HepG2 (cell line): ENCODE data around the gene BCCIP. TPM values are rescaled to one million over a fixed set of nuclear protein-coding genes. Genes with fewer than 3 reads are reported as not detected.

Experiments
- CREB1 ChIP-seq, 2 experiments: fragments of 450-650 bp in 1 of 2; IDR thresholded peaks; 2 replicates each; pipeline ENCODE4 v1.6.1; 2016 to 2017; ENCODE audit warnings: control low read depth in 1 of 2, mild to moderate bottlenecking in 1 of 2, missing compliant biosample characterization in 1 of 2, missing genetic modification characterization in 1 of 2
- E2F2 ChIP-seq: sonication (generic); formaldehyde crosslinking; IDR thresholded peaks from 2 replicates; pipeline ENCODE4 v1.4.0; 2020; ENCODE audit warnings: missing genetic modification reagents, borderline replicate concordance
- ELF1 ChIP-seq: sonication (generic); formaldehyde crosslinking; IDR thresholded peaks from 2 replicates; pipeline ENCODE4 v1.4.0; 2020; ENCODE audit warnings: missing genetic modification reagents
- FOXK2 ChIP-seq: fragments of 450-650 bp; IDR thresholded peaks from 2 replicates; pipeline ENCODE4 v1.6.1; 2016
- GATAD1 ChIP-seq: IDR thresholded peaks from 2 replicates; pipeline ENCODE4 v1.6.1; 2016; ENCODE audit warnings: missing genetic modification reagents, missing compliant biosample characterization
- HDAC1 ChIP-seq: sonication (generic); formaldehyde crosslinking; IDR thresholded peaks from 2 replicates; pipeline ENCODE4 v1.5.1; 2020; ENCODE audit warnings: mild to moderate bottlenecking, missing genetic modification reagents
- HMGA1 ChIP-seq: sonication (generic); formaldehyde crosslinking; conservative IDR thresholded peaks from 2 replicates; pipeline ENCODE4 v1.4.0; 2020; ENCODE audit warnings: missing genetic modification reagents
- HMGXB3 ChIP-seq: sonication (generic); formaldehyde crosslinking; IDR thresholded peaks from 2 replicates; pipeline ENCODE4 v1.4.0; 2020; ENCODE audit warnings: missing genetic modification reagents, borderline replicate concordance
- HNF4G ChIP-seq, 2 experiments: sonication (generic) in 1 of 2; formaldehyde crosslinking in 1 of 2; IDR thresholded peaks; 2 replicates each; pipeline versions ENCODE4 v1.4.0 to v1.6.1; 2011 to 2020; ENCODE audit warnings: borderline replicate concordance in 2 of 2, low read depth in 2 of 2, mild to moderate bottlenecking in 2 of 2, low read length in 1 of 2, missing genetic modification reagents in 1 of 2, moderate library complexity in 1 of 2
- MAF1 ChIP-seq: sonication (generic); formaldehyde crosslinking; IDR thresholded peaks from 2 replicates; pipeline ENCODE4 v1.5.0; 2020; ENCODE audit warnings: missing genetic modification reagents, borderline replicate concordance
- MEF2D ChIP-seq: sonication (generic); formaldehyde crosslinking; IDR thresholded peaks from 2 replicates; pipeline ENCODE4 v1.5.1; 2020; ENCODE audit warnings: mild to moderate bottlenecking, missing genetic modification reagents
- MLLT10 ChIP-seq: sonication (generic); formaldehyde crosslinking; IDR thresholded peaks from 2 replicates; pipeline ENCODE4 v1.4.0; 2020; ENCODE audit warnings: missing genetic modification reagents
- MLX ChIP-seq: IDR thresholded peaks from 2 replicates; pipeline ENCODE4 v1.6.1; 2016
- NPAS2 ChIP-seq: sonication (generic); formaldehyde crosslinking; IDR thresholded peaks from 2 replicates; pipeline ENCODE4 v1.8.0; 2022; ENCODE audit warnings: mild to moderate bottlenecking, missing genetic modification reagents, borderline replicate concordance
- POLR2A ChIP-seq, 2 experiments: IDR thresholded peaks; 2 replicates each; pipeline ENCODE4 v1.6.1; 2011; ENCODE audit warnings: low read depth in 2 of 2, low read length in 2 of 2, mild to moderate bottlenecking in 1 of 2, moderate library complexity in 1 of 2; ENCODE audit not compliant: insufficient read depth in 1 of 2
- SPEN ChIP-seq: sonication (generic); formaldehyde crosslinking; IDR thresholded peaks from 2 replicates; pipeline ENCODE4 v1.5.1; 2020; ENCODE audit warnings: low read depth, mild to moderate bottlenecking, missing genetic modification reagents
- TCF7 ChIP-seq: sonication (generic); IDR thresholded peaks from 2 replicates; pipeline ENCODE4 v1.6.1; 2016; ENCODE audit warnings: antibody characterized with exemption, low read depth
- TRIM24 ChIP-seq: sonication (generic); formaldehyde crosslinking; IDR thresholded peaks from 2 replicates; pipeline ENCODE4 v1.8.0; 2022; ENCODE audit warnings: mild to moderate bottlenecking, missing genetic modification reagents
- ZBTB8A ChIP-seq: sonication (generic); formaldehyde crosslinking; IDR thresholded peaks from 2 replicates; pipeline ENCODE4 v1.4.0; 2020; ENCODE audit warnings: mild to moderate bottlenecking, low read depth, missing genetic modification reagents, borderline replicate concordance
- ZNF101 ChIP-seq: sonication (generic); formaldehyde crosslinking; IDR thresholded peaks from 2 replicates; pipeline ENCODE4 v1.4.0; 2020; ENCODE audit warnings: mild to moderate bottlenecking, low read depth, missing genetic modification reagents, borderline replicate concordance
- ZNF282 ChIP-seq: fragments of 450-650 bp; IDR thresholded peaks from 2 replicates; pipeline ENCODE4 v1.6.1; 2018; ENCODE audit not compliant: partially characterized antibody
- ZNF292 ChIP-seq: sonication (generic); formaldehyde crosslinking; IDR thresholded peaks from 2 replicates; pipeline ENCODE4 v1.8.1; 2022; ENCODE audit warnings: mild to moderate bottlenecking, low read depth, missing genetic modification reagents, borderline replicate concordance
- ZNF749 ChIP-seq: sonication (generic); formaldehyde crosslinking; IDR thresholded peaks from 2 replicates; pipeline ENCODE4 v1.8.0; 2022; ENCODE audit warnings: mild to moderate bottlenecking, missing genetic modification reagents, moderate library complexity, borderline replicate concordance
- polyA plus RNA-seq, 8 experiments: library from polyadenylated mRNA; depleted of rRNA in 3 of 8; stranded (reverse) in 7 of 8; unstranded in 1 of 8; fragments of >200 nt; fragmentation: Illumina TruSeq in 4 of 8; extraction: Trizol in 4 of 8; gene quantifications; 2 replicates each; pipeline versions ENCODE4 v1.2.1 to v1.2.3, GENCODE V29; 2011 to 2016; ENCODE audit warnings: low read depth in 4 of 8, missing spikeins in 1 of 8, mixed read lengths in 1 of 8; ENCODE audit not compliant: insufficient read depth in 1 of 8
- total RNA-seq, 5 experiments: library from RNA; depleted of rRNA; stranded (reverse); fragments of >200 nt; fragmentation: Illumina TruSeq; extraction: Trizol; gene quantifications; 2 replicates each; pipeline ENCODE4 v1.2.3, GENCODE V29; 2016; ENCODE audit warnings: low read depth in 1 of 5

Gene BCCIP
- total and polyA plus RNA-seq, 2 of the 13 experiments (the other 11 are each of a cell fraction or from before 2014, with no cell fraction given) = 37.0 to 132 TPM

GRCh38 chr10:125792342-125793300, 30.7 kb upstream of the BCCIP start (continued):
- peak; percentile 72; the same call in 1 of the 2 replicates for TF ChIP-seq HMGXB3 (CRISPR knock-in tag)
- TF ChIP-seq MEF2D (CRISPR knock-in tag) = peak; percentile 90
- peak; percentile 80; the same call in 1 of the 2 replicates for TF ChIP-seq ZNF292 (CRISPR knock-in tag)
- no peak for TF ChIP-seq ZNF101 (CRISPR knock-in tag)
- TF ChIP-seq ZNF749 = no peak
- TF ChIP-seq TRIM24 (CRISPR knock-in tag) = peak; percentile 85
- TF ChIP-seq HDAC1 (CRISPR knock-in tag) = peak; percentile 95
- no peak for TF ChIP-seq CREB1 (IDR thresholded peaks at IDR 0.05)
- peak; percentile 65; the same call in 1 of the 2 replicates for TF ChIP-seq CREB1 (CRISPR knock-in tag; IDR thresholded peaks at IDR 0.05)
- no peak for TF ChIP-seq ZBTB8A (CRISPR knock-in tag)
- no peak for TF ChIP-seq NPAS2
- no peak for TF ChIP-seq FOXK2
- no peak for TF ChIP-seq E2F2 (CRISPR knock-in tag)
- TF ChIP-seq TCF7 = peak; percentile 98
- TF ChIP-seq GATAD1 (CRISPR knock-in tag) = peak; percentile 61; the same call in 1 of the 2 replicates
- TF ChIP-seq ZNF282 = no peak
- TF ChIP-seq MAF1 (CRISPR knock-in tag) = no peak
- TF ChIP-seq HNF4G (IDR thresholded peaks at IDR 0.05; ENCODE audit: borderline replicate concordance, low read depth, low read length) = peak; percentile 73
- peak; percentile 74; the same call in 1 of the 2 replicates for TF ChIP-seq HNF4G (CRISPR knock-in tag; IDR thresholded peaks at IDR 0.05; ENCODE audit: borderline replicate concordance, low read depth)
- no peak; the same call in none of the 2 replicates for TF ChIP-seq ELF1 (CRISPR knock-in tag)
- TF ChIP-seq MLLT10 = no peak
- TF ChIP-seq POLR2A (IDR thresholded peaks at IDR 0.05; ENCODE audit: insufficient read depth in 1 of 2, low read depth in 2 of 2, low read length in 2 of 2) = no peak
- TF ChIP-seq MLX (CRISPR knock-in tag) = peak; percentile 82; the same call in 1 of the 2 replicates
- peak; percentile 74; the same call in 1 of the 2 replicates for TF ChIP-seq SPEN (CRISPR knock-in tag)
- no peak for TF ChIP-seq HMGA1 (CRISPR knock-in tag)
